GM12878 (cell line): Measurements from ENCODE around the gene YIPF5. TPM values are rescaled to one million over a fixed set of nuclear protein-coding genes. Genes with fewer than 3 reads are reported as not detected.

Experiments used
- ATAC-seq: fragments of 200-7000 bp; cut with Tn5 transposase; 3 replicates; pipeline ENCODE4 v1.9.1; 2020; ENCODE audit warnings: mild to moderate bottlenecking, moderate library complexity
- BruUV-seq: library from RNA; stranded (reverse); fragments of 400-500 nt; replicated peaks from 2 replicates; lab custom pipeline; 2021; lab: Mats Ljungman, UMichigan
- CTCF ChIA-PET: fragments of 300-600 bp; sonication (Branson Sonifier 250); formaldehyde crosslinking; extraction: SDS; loops from one replicate; lab custom pipeline; 2021; ENCODE audit warnings: inconsistent platforms; lab: Yijun Ruan, JAX
- POLR2A ChIA-PET: fragments of 350-600 bp; formaldehyde crosslinking; extraction: SDS; loops from one replicate; lab custom pipeline; 2021; ENCODE audit warnings: inconsistent platforms; lab: Charles Lee
- RAD21 ChIA-PET: fragments of 300-600 bp; sonication (Branson Sonifier 250); formaldehyde crosslinking; loops from one replicate; lab custom pipeline; 2023; ENCODE audit warnings: antibody characterized with exemption; ENCODE audit not compliant: unreplicated experiment; lab: Charles Lee
- SMC1A ChIA-PET: fragments of 300-600 bp; sonication (Branson Sonifier 250); formaldehyde crosslinking; loops from one replicate; lab custom pipeline; 2023; ENCODE audit not compliant: unreplicated experiment, uncharacterized antibody; lab: Charles Lee
- DNase-seq: peaks from one replicate; pipeline ENCODE4 v3.0.0-alpha.2; 2011; ENCODE audit warnings: low read depth, low spot score
- FAIRE-seq: peaks from 3 replicates; lab custom pipeline; 2011; peaks lifted over from hg19 to GRCh38; lab: Jason Lieb, UNC
- H2AFZ ChIP-seq: 2 replicates; pipeline ENCODE4 v1.6.0; 2011; ENCODE audit warnings: low read depth, low read length, control low read depth; ENCODE audit not compliant: control insufficient read depth
- H3K27ac ChIP-seq: 2 replicates; pipeline ENCODE4 v1.5.1; 2011; ENCODE audit warnings: control low read depth; ENCODE audit not compliant: control insufficient read depth, insufficient read depth
- H3K27me3 ChIP-seq, 2 experiments: replicated peaks in 1 of 2; 2 replicates each; pipeline versions ENCODE4 v1.6.0 to v1.6.1; 2011; ENCODE audit warnings: low read length in 1 of 2; ENCODE audit not compliant: control insufficient read depth in 2 of 2, insufficient read depth in 2 of 2
- H3K36me3 ChIP-seq, 2 experiments: 2 replicates each; pipeline ENCODE4 v1.5.1; 2011; ENCODE audit warnings: low read length in 1 of 2; ENCODE audit not compliant: control insufficient read depth in 2 of 2, insufficient read depth in 2 of 2
- H3K4me1 ChIP-seq: 2 replicates; pipeline ENCODE4 v1.6.1; 2011; ENCODE audit warnings: mild to moderate bottlenecking, low read length, moderate library complexity, mixed read lengths; ENCODE audit not compliant: control insufficient read depth, insufficient read depth
- H3K4me2 ChIP-seq: 2 replicates; pipeline ENCODE4 v1.6.0; 2011; ENCODE audit warnings: control low read depth; ENCODE audit not compliant: control insufficient read depth, insufficient read depth
- H3K4me3 ChIP-seq: fragments of 200-600 bp; sonication (generic); 2 replicates; pipeline ENCODE4 v1.5.1; 2016
- H3K79me2 ChIP-seq: 2 replicates; pipeline ENCODE4 v1.6.0; 2011; ENCODE audit warnings: low read length; ENCODE audit not compliant: control insufficient read depth, insufficient read depth
- H3K9ac ChIP-seq: 2 replicates; pipeline ENCODE4 v1.8.0; 2011; ENCODE audit warnings: low read length, control low read depth, mixed read lengths; ENCODE audit not compliant: control insufficient read depth, insufficient read depth
- H3K9me3 ChIP-seq: replicated peaks from 3 replicates; pipeline ENCODE4 v1.5.1; 2011; ENCODE audit warnings: mild to moderate bottlenecking, low read length; ENCODE audit not compliant: control insufficient read depth, insufficient read depth
- H4K20me1 ChIP-seq: 2 replicates; pipeline ENCODE4 v1.6.0; 2011; ENCODE audit not compliant: control insufficient read depth, insufficient read depth
- BRCA1 ChIP-seq: IDR thresholded peaks from 2 replicates; pipeline ENCODE4 v1.6.1; 2011; ENCODE audit warnings: low read depth, low read length, improper control_type of control experiment
- CHD1 ChIP-seq: IDR thresholded peaks from 2 replicates; pipeline ENCODE4 v1.6.1; 2012; ENCODE audit warnings: low read depth, low read length, improper control_type of control experiment
- CHD2 ChIP-seq: IDR thresholded peaks from 2 replicates; pipeline ENCODE4 v1.6.1; 2011; ENCODE audit warnings: low read depth, low read length, improper control_type of control experiment, borderline replicate concordance
- DPF2 ChIP-seq: fragments of 450-650 bp; IDR thresholded peaks from 2 replicates; pipeline ENCODE4 v1.6.1; 2017; ENCODE audit warnings: mild to moderate bottlenecking
- EP300 ChIP-seq, 2 experiments: fragments of 150-350 bp in 1 of 2; IDR thresholded peaks; 2 replicates each; pipeline ENCODE4 v1.6.1; 2011 to 2012; ENCODE audit warnings: low read depth in 2 of 2, low read length in 2 of 2, borderline replicate concordance in 1 of 2, improper control_type of control experiment in 1 of 2, inconsistent platforms in 1 of 2; ENCODE audit not compliant: control insufficient read depth in 1 of 2
- MTA3 ChIP-seq: IDR thresholded peaks from 2 replicates; pipeline ENCODE4 v1.6.1; 2012; ENCODE audit warnings: low read length, inconsistent platforms, borderline replicate concordance
- MYB ChIP-seq: fragments of 150-350 bp; IDR thresholded peaks from 2 replicates; pipeline ENCODE4 v1.6.1; 2014; ENCODE audit warnings: mild to moderate bottlenecking, low read depth, low read length, borderline replicate concordance
- MYC ChIP-seq: IDR thresholded peaks from 2 replicates; pipeline ENCODE4 v1.6.1; 2011; ENCODE audit warnings: mild to moderate bottlenecking, low read length, moderate library complexity, inconsistent platforms; ENCODE audit not compliant: insufficient read depth, insufficient replicate concordance, insufficient read length, severe bottlenecking
- NFXL1 ChIP-seq: fragments of 450-650 bp; IDR thresholded peaks from 2 replicates; pipeline ENCODE4 v1.6.1; 2017; ENCODE audit warnings: antibody characterized with exemption, mild to moderate bottlenecking, borderline replicate concordance
- PAX8 ChIP-seq: fragments of 450-650 bp; IDR thresholded peaks from 2 replicates; pipeline ENCODE4 v1.6.1; 2017; ENCODE audit warnings: mild to moderate bottlenecking, moderate library complexity
- RB1 ChIP-seq: fragments of 450-650 bp; formaldehyde crosslinking; IDR thresholded peaks from 2 replicates; pipeline ENCODE4 v1.6.1; 2017; ENCODE audit warnings: mild to moderate bottlenecking, borderline replicate concordance
- RCOR1 ChIP-seq: conservative IDR thresholded peaks from 2 replicates; pipeline ENCODE4 v1.6.1; 2012; ENCODE audit warnings: low read depth, low read length, improper control_type of control experiment
- SPI1 ChIP-seq: IDR thresholded peaks from 2 replicates; pipeline ENCODE4 v1.6.1; 2011; ENCODE audit warnings: low read depth, mild to moderate bottlenecking, low read length, moderate library complexity, borderline replicate concordance; ENCODE audit not compliant: insufficient read depth
- SREBF2 ChIP-seq: IDR thresholded peaks from 2 replicates; pipeline ENCODE4 v1.6.1; 2012; ENCODE audit warnings: mild to moderate bottlenecking, low read length
- SUZ12 ChIP-seq: fragments of 200-600 bp; sonication (generic); IDR thresholded peaks from one replicate; pipeline ENCODE4 v1.6.1; 2018; ENCODE audit warnings: antibody characterized with exemption, mild to moderate bottlenecking; ENCODE audit not compliant: unreplicated experiment
- ZNF217 ChIP-seq: fragments of 450-650 bp; IDR thresholded peaks from 2 replicates; pipeline ENCODE4 v1.6.1; 2017; ENCODE audit warnings: antibody characterized with exemption, mild to moderate bottlenecking
- WGBS: methylation state at CpG from one replicate; pipeline ENCODE4 v1.1.6; 2016; ENCODE audit warnings: low lambda C conversion rate; ENCODE audit not compliant: insufficient replicate concordance, insufficient coverage; ENCODE audit errors: missing lambda C conversion rate; 5-methylcytosine and 5-hydroxymethylcytosine counted together
- in situ Hi-C: fragments of 300-500 bp; cut with MboI; formaldehyde crosslinking; loops from 9 replicates; pipeline ENCODE4 v1.14.3; 2018; ENCODE audit warnings: mixed read lengths
- intact Hi-C: fragments of 100-400 bp; cut with micrococcal nuclease; formaldehyde crosslinking; loops from one replicate; pipeline ENCODE4 v1.14.2; 2022; ENCODE audit not compliant: unreplicated experiment
- polyA plus RNA-seq, 11 experiments: library from polyadenylated mRNA; depleted of rRNA in 4 of 11; unstranded in 6 of 11; stranded (reverse) in 5 of 11; fragments of >200 nt; fragmentation: Nextera tagmentation in 4 of 11; fragmentation: Illumina TruSeq in 1 of 11; extraction: Ambion mirVana in 4 of 11; extraction: Trizol in 1 of 11; gene quantifications; 1 replicate in 1 of 11; 2 replicates in 10 of 11; pipeline versions ENCODE4 v1.2.1 to v1.2.3, GENCODE V29; 2011 to 2016; ENCODE audit warnings: inconsistent platforms in 2 of 11, missing spikeins in 2 of 11, low read depth in 1 of 11
- total RNA-seq, 4 experiments: library from RNA; depleted of rRNA in 3 of 4; stranded (reverse); fragments of >200 nt in 3 of 4; fragmentation: Illumina TruSeq in 1 of 4; extraction: Trizol in 1 of 4; gene quantifications; 2 replicates each; pipeline versions ENCODE4 v1.2.1 to v1.2.3, GENCODE V29; 2013 to 2021
- TF ChIP-seq, protein P1 (sequence below): fragments of 450-650 bp; formaldehyde crosslinking; IDR thresholded peaks from 2 replicates; pipeline ENCODE4 v1.4.0; 2022; ENCODE audit warnings: mild to moderate bottlenecking, moderate library complexity
- TF ChIP-seq, protein P2 (sequence below): IDR thresholded peaks from 2 replicates; pipeline ENCODE4 v1.6.1; 2011; ENCODE audit warnings: low read depth, low read length, improper control_type of control experiment, borderline replicate concordance
- TF ChIP-seq, protein P3 (sequence below): IDR thresholded peaks from 2 replicates; pipeline ENCODE4 v1.6.1; 2012; ENCODE audit warnings: low read length, inconsistent platforms

Gene YIPF5
- total and polyA plus RNA-seq, 10 of the 15 experiments (the other 5 are each of a cell fraction or from before 2014, with no cell fraction given) = 19.5 to 50.4 (median 34.3) TPM

DNA sequence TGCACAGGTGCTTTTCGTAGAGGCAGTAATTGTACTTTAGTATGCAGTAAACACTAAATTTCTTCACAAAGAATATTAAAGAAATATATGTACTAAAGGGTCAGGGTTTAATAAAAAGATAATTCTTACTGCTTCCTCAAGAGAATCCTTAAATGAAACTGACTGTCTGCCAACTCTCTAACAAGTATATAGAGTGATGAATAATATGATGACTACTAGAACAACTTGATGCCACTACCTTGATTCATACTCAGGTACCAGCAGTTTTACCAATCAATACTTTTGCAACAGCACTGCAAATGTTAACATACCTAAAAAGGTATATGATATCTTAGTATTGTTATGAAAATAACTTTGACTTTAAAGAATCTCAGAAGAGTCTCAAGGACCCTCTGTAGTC, 3.8 kb downstream of the YIPF5 start:
- ChIA-PET RAD21 (no interaction called here), SMC1A (interaction anchor here (0.9 to 2.0 kb wide), 2 partner anchors 25 to 335 kb away, joined by 3 to 5 read pairs; no protein-coding TSS in a partner anchor), POLR2A (no interaction called here), CTCF (no interaction called here)
- H3K79me2 ChIP-seq = peaks cover 38% of the 10 kb centered on the region
- H3K27ac ChIP-seq = no peak overlapping the region
- no peaks in the 10 kb centered on the region for H3K27me3 ChIP-seq
- ATAC-seq (no peak), FAIRE-seq (no peak), DNase-seq (no peak)
- H3K4me3 ChIP-seq = no peak overlapping the region
- H3K4me2 ChIP-seq = 0 out of 2 replicates have a peak overlapping the region, but pooled peaks have one; percentile 11
- no TSS peak for BruUV-seq
- peaks cover 0 to 20% of the 10 kb centered on the region in 2 experiments; a peak in 3 of 4 replicates for H3K36me3 ChIP-seq
- H3K4me1 ChIP-seq = no peaks in the 10 kb centered on the region
- no peaks in the 10 kb centered on the region for H3K9me3 ChIP-seq
- H4K20me1 ChIP-seq = no peaks in the 10 kb centered on the region
- TF ChIP-seq CHD1 = no peak
- TF ChIP-seq PAX8 = no peak
- TF ChIP-seq NFXL1 = no peak
- TF ChIP-seq, protein P1, sequence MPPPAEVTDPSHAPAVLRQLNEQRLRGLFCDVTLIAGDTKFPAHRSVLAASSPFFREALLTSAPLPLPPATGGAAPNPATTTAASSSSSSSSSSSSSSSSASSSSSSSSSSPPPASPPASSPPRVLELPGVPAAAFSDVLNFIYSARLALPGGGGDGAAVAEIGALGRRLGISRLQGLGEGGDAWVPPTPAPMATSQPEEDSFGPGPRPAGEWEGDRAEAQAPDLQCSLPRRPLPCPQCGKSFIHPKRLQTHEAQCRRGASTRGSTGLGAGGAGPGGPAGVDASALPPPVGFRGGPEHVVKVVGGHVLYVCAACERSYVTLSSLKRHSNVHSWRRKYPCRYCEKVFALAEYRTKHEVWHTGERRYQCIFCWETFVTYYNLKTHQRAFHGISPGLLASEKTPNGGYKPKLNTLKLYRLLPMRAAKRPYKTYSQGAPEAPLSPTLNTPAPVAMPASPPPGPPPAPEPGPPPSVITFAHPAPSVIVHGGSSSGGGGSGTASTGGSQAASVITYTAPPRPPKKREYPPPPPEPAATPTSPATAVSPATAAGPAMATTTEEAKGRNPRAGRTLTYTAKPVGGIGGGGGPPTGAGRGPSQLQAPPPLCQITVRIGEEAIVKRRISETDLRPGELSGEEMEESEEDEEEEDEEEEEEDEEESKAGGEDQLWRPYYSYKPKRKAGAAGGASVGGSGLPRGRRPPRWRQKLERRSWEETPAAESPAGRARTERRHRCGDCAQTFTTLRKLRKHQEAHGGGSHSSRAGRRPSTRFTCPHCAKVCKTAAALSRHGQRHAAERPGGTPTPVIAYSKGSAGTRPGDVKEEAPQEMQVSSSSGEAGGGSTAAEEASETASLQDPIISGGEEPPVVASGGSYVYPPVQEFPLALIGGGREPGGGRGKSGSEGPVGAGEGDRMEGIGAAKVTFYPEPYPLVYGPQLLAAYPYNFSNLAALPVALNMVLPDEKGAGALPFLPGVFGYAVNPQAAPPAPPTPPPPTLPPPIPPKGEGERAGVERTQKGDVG (CRISPR knock-in tag) = no peak
- no peak for TF ChIP-seq MYB
- TF ChIP-seq RB1 = no peak
- no peak for TF ChIP-seq MYC
- TF ChIP-seq CHD2 = no peak
- TF ChIP-seq EP300 (IDR thresholded peaks at IDR 0.05; ENCODE audit: borderline replicate concordance in 1 of 2, control insufficient read depth in 1 of 2, low read depth in 2 of 2, low read length in 2 of 2) = no peak
- no peak for TF ChIP-seq DPF2
- TF ChIP-seq SUZ12 = no peak
- TF ChIP-seq, protein P2, sequence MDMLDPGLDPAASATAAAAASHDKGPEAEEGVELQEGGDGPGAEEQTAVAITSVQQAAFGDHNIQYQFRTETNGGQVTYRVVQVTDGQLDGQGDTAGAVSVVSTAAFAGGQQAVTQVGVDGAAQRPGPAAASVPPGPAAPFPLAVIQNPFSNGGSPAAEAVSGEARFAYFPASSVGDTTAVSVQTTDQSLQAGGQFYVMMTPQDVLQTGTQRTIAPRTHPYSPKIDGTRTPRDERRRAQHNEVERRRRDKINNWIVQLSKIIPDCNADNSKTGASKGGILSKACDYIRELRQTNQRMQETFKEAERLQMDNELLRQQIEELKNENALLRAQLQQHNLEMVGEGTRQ = no peak
- TF ChIP-seq ZNF217 = no peak
- no peak for TF ChIP-seq SREBF2
- TF ChIP-seq RCOR1 = no peak
- no peak for TF ChIP-seq BRCA1
- TF ChIP-seq SPI1 = no peak
- no peak for TF ChIP-seq MTA3
- TF ChIP-seq, protein P3, sequence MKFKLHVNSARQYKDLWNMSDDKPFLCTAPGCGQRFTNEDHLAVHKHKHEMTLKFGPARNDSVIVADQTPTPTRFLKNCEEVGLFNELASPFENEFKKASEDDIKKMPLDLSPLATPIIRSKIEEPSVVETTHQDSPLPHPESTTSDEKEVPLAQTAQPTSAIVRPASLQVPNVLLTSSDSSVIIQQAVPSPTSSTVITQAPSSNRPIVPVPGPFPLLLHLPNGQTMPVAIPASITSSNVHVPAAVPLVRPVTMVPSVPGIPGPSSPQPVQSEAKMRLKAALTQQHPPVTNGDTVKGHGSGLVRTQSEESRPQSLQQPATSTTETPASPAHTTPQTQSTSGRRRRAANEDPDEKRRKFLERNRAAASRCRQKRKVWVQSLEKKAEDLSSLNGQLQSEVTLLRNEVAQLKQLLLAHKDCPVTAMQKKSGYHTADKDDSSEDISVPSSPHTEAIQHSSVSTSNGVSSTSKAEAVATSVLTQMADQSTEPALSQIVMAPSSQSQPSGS = no peak
- intact Hi-C loops (no loop called here), in situ Hi-C loops (no loop called here)
- no peak overlapping the region for H3K9ac ChIP-seq
- no peak overlapping the region for H2AFZ ChIP-seq
- 96% methylated on average over 1 of the region's 1 CpG for WGBS
